H1 (cell line): ENCODE results near the gene NSMCE3. TPM values are rescaled to one million over a fixed set of nuclear protein-coding genes. Genes with fewer than 3 reads are reported as not detected.

Experiments used
- CBX8 ChIP-seq: fragments of 300-800, 300-1000 bp; sonication (generic); IDR thresholded peaks from 2 replicates; pipeline ENCODE4 v1.7.1; 2016; ENCODE audit warnings: low read depth, low read length, borderline replicate concordance
- HDAC2 ChIP-seq, 2 experiments: fragments of 300-600 bp in 1 of 2; sonication (generic) in 1 of 2; IDR thresholded peaks; 2 replicates each; pipeline ENCODE4 v1.6.1; 2011 to 2012; ENCODE audit warnings: low read depth in 2 of 2, low read length in 2 of 2, mild to moderate bottlenecking in 2 of 2, moderate library complexity in 2 of 2, borderline replicate concordance in 1 of 2, inconsistent platforms in 1 of 2
- POLR2A ChIP-seq, 2 experiments: IDR thresholded peaks; 1 replicate in 1 of 2; 2 replicates in 1 of 2; pipeline ENCODE4 v1.6.1; 2011; ENCODE audit warnings: low read depth in 2 of 2, low read length in 2 of 2, mild to moderate bottlenecking in 2 of 2; ENCODE audit errors: control extremely low read depth in 1 of 2
- polyA plus RNA-seq, 7 experiments: library from polyadenylated mRNA; depleted of rRNA in 3 of 7; stranded (reverse) in 5 of 7; unstranded in 2 of 7; fragments of >200 nt in 5 of 7; fragments of 200-250 nt in 2 of 7; gene quantifications; 1 replicate in 5 of 7; 2 replicates in 1 of 7; 4 replicates in 1 of 7; pipeline versions ENCODE4 v1.2.1 to v1.2.3, GENCODE V29; 2011 to 2013; ENCODE audit warnings: missing spikeins in 2 of 7, mixed read lengths in 2 of 7
- total RNA-seq: library from RNA; stranded (reverse); fragmentation: NEBNext Ultra II Directional; extraction: Animal tissue kit (Norgen Biotek cat#: 25700); gene quantifications from 2 replicates; pipeline ENCODE4 v1.2.1, GENCODE V29; 2021

NSMCE3 gene
- total and polyA plus RNA-seq, 2 of the 8 experiments (the other 6 are each of a cell fraction or from before 2014, with no cell fraction given): 4.3 to 6.7 TPM

DNA sequence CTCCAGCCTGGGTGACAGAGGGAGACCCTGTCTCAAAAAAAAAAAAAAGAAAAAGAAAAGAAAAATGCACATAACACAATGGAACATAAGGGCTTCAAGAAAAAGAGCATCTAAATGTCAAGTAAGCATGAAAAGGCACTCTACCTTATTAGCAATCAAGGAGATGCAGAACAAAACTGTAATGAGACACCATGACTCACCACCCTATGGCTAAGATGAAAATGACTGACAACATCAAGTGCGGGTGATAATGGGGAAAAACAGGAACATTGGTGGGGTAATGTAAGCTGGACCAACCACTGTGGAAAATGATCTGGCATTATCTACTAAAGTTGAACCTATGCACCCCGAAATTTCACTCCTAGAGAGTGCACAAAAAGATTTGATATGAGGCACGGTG is 19.6 kb upstream of the NSMCE3 start (continued):
- TF ChIP-seq HDAC2 (IDR thresholded peaks at IDR 0.05; ENCODE audit: borderline replicate concordance in 1 of 2, low read depth in 2 of 2, low read length in 2 of 2) (no peak), CBX8 (no peak), POLR2A (IDR thresholded peaks at IDR 0.05; ENCODE audit: control extremely low read depth in 1 of 2, low read depth in 2 of 2, low read length in 2 of 2) (no peak)
- TF ChIP-seq, all 59 proteins: peak for 0
